ENCODE results near the gene LSMEM2. TPM values are rescaled to one million over a fixed set of nuclear protein-coding genes. Genes with fewer than 3 reads are reported as not detected.

Gene LSMEM2
- total and polyA plus RNA-seq, 2 of the 8 experiments (the other 6 are each of a cell fraction or from before 2014, with no cell fraction given): 0.58 to 0.68 TPM

GRCh38 chr3:50297384-50297775 is 18.5 kb downstream of the LSMEM2 start (continued):
- no peak for TF ChIP-seq RBBP5 (IDR thresholded peaks at IDR 0.05; ENCODE audit: borderline replicate concordance, low read depth, low read length)
